GM19397 (cell line): ENCODE measurements around the gene RNF2.
"Not testable (repeated sequence)": the region's sequence is repeated elsewhere in the genome, so short reads cannot be mapped to it uniquely, and the experiment has no call there.

Source experiments
- ATAC-seq: cut with Tn5 transposase; IDR thresholded peaks from one replicate; pipeline ENCODE4 v1.9.1; 2021; ENCODE audit warnings: mild to moderate bottlenecking, moderate library complexity; ENCODE audit not compliant: unreplicated experiment

The RNF2 gene

GRCh38 chr1:185049670-185050069, 4.3 kb downstream of the RNF2 start:
- no peak for ATAC-seq

- no peak for ATAC-seq
These were observed 5.6 kb downstream of the RNF2 start for GRCh38 chr1:185050823-185051451.

GRCh38 chr1:185053204-185053603, 7.8 kb downstream of the RNF2 start:
- no peak for ATAC-seq

GRCh38 chr1:185054365-185055060, 9.2 kb downstream of the RNF2 start:
- no peak for ATAC-seq

GRCh38 chr1:185058110-185058509, 12.8 kb downstream of the RNF2 start:
- ATAC-seq: no peak

GRCh38 chr1:185058876-185059275, 13.5 kb downstream of the RNF2 start:
- ATAC-seq: no peak

- ATAC-seq: no peak
These were observed 14.7 kb downstream of the RNF2 start for GRCh38 chr1:185059950-185060571.

GRCh38 chr1:185062710-185063370, 17.5 kb downstream of the RNF2 start:
- ATAC-seq: no peak

GRCh38 chr1:185063719-185064118, 18.4 kb downstream of the RNF2 start:
- ATAC-seq: no peak

GRCh38 chr1:185065006-185065405, 19.6 kb downstream of the RNF2 start:
- not testable (repeated sequence) for ATAC-seq

GRCh38 chr1:185066181-185066580, 20.8 kb downstream of the RNF2 start:
- no peak for ATAC-seq

GRCh38 chr1:185068341-185068740, 23.0 kb downstream of the RNF2 start:
- no peak for ATAC-seq

- ATAC-seq: no peak
These were observed 23.9 kb downstream of the RNF2 start for GRCh38 chr1:185069202-185069772.

GRCh38 chr1:185070051-185070450, 24.7 kb downstream of the RNF2 start:
- ATAC-seq: no peak

- no peak for ATAC-seq
These were observed 28.4 kb downstream of the RNF2 start for GRCh38 chr1:185073725-185074124.

GRCh38 chr1:185074307-185074706, 28.9 kb downstream of the RNF2 start:
- ATAC-seq: no peak

- ATAC-seq: no peak
These were observed 30.1 kb downstream of the RNF2 start for GRCh38 chr1:185075476-185075875.

- ATAC-seq: no peak
These were observed 32.0 kb downstream of the RNF2 start for GRCh38 chr1:185077374-185077773.

- no peak for ATAC-seq
These were observed 35.1 kb downstream of the RNF2 start for GRCh38 chr1:185080422-185080821.

GRCh38 chr1:185083818-185084217, 38.5 kb downstream of the RNF2 start:
- no peak for ATAC-seq

- ATAC-seq: no peak
These were observed 41.7 kb downstream of the RNF2 start for GRCh38 chr1:185087101-185087500.
